Hepatic stellate cell (primary cell): ENCODE results near the gene CREG2.
"Not testable (repeated sequence)": the region's sequence is repeated elsewhere in the genome, so short reads cannot be mapped to it uniquely, and the experiment has no call there.

Experiments used
- DNase-seq: peaks from one replicate; pipeline ENCODE4 v3.0.0; 2011; ENCODE audit warnings: low spot score

The CREG2 gene

DNA sequence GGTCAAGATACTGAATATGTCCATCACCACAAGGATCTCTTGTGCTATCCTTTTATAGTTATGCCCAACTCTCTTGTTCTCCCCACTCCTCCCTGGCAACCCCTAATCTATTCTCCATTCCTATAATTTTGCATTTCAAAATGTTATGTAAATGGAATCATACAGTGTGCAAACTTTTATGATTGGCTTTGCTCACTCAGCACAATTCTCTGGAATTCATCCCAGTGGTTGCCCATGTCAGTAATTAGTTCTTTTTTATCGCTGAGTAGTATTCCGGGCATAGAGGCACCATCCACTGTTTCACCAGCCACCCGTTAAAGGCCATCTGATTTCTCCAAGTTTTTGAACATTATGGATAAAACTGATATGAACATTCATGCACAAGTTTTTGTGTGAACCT, 40.4 kb downstream of the CREG2 start:
- DNase-seq = no peak

DNA sequence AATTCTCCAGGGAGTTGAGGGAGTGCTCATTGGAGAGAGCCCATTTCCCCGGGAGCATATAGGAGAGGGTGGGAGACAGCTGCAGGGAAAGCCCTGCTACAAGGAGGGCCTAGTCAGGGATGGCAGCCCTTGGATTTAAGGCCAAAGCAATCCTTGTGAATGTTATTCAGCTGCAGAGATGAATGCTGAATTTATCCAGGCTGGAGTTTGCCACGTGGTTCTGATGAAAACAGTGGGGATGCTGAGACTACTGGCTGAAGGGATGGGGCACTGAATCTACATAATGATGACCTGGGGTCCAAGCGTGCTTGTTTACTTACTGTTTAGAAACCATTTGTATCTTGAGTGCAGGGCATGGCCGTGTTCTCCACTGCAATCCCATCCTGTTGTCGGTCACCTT, 43.2 kb downstream of the CREG2 start:
- DNase-seq = no peak

DNA sequence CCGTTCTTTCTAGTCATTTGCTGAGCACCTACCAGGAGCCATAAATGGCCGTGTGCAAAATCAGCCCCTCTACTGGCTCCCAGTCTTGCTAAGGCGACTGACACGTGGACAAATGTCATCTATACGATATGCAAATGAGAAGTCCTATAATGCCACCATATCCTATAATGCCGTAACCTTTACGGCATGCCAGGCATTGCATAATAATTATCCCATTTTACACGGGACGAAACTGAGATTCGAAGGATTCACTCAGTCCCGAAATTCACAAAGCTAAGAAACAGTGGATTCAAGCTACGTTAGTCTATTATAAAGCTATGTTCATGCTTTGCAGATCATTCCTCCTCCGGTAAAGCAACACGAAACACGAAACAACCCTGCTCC, 44.7 kb downstream of the CREG2 start:
- no peak for DNase-seq

DNA sequence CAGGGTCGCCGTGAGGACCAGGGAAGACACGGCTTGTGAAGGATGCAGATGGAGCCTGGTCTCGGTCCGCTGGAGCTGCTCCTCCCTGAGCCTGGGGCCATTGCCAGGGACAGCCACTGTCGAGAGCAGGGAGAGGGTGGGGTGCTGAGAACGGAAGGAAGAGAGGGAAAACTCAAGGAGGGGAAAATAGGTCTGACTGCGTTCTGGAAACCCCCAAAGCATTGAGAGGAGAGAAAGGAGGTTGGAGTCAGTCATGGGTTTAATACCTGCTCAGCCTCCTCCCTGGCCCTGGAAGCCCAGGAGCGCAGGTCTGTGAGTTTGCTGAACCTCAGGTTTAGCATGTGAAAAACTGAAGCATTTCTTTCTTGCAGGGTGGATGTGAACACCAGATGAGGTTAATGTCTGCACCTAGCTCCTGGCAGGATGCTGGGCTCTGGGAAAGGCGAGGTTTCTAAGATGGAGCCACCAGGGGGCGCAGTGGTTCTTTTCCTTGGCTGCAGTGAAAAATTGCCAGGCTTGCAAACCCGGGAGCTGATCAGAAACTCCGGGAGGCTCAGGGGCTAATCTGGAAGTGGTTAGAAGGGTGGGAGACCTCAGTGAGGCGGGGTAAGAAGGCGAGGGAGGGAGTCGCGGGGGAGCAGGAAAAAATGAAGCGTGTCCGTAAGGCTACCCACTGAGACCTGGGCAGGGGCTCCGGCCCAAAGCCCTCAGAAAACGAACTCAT, 45.2 kb downstream of the CREG2 start:
- DNase-seq = peak; percentile 82

DNA sequence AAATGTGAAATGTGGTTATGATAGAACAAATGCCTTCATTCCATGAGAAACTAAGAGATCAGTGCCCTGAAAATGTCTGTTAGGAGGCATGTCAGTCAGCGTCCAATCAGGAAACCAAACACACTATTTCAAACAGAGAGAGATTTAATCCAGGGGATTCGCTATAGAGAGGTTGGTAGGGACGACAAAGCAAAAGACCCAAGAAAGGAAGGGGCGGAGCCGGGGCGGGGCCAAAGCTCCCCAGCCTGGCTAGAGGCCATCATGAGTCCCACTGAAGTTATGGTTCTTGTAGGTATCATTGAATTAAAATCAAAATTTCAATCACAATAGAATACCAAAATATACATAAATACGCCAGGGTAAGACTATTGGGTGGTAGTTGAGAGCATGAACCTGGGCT, 45.9 kb downstream of the CREG2 start:
- no peak for DNase-seq

DNA sequence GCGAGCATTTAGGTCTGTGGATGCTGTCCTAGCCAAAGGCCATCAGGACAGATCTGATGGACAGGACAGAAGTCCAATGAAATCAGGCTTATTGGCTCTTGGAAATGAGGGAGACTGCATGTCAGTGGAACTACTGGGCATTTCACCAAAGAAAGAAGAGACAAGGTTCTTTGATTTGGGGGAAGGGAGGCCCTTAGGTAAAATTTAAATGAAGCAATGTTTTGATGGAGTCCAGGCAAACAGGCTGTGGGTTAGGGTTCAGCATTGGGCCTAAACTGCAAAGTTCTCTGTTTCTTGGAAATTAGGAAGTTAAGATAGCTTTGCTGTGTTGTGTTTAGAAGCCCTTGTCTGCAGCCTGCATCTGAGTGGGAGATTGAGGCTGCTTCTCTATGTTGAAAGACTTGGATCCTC, 47.2 kb downstream of the CREG2 start:
- no peak for DNase-seq

DNA sequence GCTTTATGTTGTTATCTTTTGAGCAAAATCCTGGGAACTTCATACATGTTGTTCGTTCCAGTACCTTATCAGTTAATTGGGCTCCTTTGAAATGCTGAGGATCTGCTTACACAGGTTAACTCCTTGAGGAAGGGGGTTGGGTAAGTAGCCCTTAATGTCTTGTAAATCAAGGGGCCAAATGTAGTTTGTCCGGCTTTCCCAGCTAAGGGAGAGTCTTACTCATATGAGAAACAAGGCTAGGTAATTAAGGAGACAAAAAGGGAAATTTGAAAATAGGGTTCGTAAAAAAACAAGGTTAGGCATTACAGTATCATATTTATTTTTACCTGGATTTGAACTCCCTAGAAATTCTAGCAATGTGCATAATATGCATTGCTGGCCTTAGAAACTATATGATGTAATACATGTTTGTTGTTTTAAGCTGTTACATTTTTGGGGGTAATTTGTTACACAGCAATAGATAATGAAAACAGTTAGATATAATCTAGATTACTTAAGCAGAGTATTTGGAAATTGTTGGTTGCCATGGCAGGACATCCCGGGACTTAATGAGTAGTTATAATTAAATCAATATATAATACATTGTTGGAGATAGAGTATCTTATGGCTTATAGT, 47.9 kb downstream of the CREG2 start:
- DNase-seq = no peak

DNA sequence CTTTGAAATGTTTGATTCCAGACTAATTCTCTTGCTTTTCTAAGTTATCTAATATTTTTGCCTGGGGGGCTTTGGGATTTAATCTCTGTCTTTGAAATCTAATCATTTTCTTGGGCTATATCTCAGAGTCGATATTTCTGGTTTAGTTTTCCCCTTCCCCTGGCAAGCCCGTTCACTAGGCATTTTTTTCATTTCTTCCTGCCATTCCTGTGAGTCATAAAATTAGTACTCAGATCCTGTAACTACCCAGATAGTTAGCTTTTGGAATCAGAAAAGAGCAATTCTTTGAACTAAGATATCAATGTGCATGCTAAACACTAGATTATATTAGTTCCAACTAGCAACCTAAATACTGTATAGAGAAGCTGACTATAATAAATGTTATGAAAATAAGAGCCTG, 49.4 kb downstream of the CREG2 start:
- peak; percentile 52 for DNase-seq

DNA sequence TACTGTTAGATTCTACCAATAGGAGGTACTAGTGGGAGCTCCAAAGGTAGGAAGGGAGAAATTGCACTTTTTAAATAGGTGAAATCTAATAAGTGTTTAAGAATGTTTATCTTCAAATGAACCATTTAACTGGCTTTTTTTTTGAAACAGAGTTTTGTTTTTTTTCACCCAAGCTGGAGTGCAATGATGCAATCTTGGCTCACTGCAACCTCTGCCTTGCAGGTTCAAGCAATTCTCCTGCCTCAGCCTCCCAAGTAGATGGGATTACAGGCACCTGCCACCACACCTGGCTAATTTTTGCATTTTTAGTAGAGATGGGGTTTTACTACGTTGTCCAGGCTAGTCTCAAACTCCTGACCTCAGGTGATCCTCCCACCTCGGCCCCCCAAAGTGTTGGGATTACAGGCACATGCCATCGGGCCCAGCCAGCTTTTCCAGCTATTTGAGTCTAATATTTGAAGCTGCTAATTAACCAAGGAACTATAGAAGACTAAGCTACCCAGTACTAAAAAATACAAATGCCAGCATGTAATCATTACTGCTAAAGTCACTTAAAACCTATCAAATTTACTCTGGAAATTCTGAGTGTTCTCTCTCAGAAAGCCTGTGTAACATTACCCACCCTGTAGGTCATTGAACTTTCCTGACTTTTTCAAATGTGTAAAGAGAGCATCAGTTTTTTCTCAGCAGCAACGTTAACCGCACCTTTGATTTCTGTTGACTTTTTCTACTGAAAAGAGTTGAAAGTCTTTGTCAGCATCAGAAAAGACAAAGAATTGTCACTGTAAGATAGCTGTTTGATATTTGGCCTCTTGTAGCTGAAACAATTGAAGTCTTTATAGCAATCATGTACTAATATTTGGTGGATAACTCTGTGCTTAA, 54.2 kb downstream of the CREG2 start:
- DNase-seq = no peak

DNA sequence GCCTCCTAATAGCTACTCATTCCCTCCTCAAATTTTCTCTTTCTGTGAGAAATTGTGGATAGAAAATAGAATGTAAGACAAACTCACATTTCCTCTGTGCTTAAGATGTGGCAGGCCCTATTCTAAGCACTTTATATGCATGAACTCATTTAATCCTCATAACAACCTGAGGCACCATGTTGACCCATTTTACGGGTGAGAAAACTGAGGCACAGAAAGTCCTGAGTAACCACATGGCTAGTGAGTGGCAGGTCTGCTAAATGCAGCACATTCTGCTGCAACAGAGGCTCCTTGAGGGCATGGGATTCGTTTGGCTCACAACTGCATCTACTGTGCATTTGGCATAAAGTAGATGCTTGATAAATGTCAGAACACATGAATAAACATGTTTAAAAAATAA, 56.1 kb downstream of the CREG2 start:
- DNase-seq = no peak

DNA sequence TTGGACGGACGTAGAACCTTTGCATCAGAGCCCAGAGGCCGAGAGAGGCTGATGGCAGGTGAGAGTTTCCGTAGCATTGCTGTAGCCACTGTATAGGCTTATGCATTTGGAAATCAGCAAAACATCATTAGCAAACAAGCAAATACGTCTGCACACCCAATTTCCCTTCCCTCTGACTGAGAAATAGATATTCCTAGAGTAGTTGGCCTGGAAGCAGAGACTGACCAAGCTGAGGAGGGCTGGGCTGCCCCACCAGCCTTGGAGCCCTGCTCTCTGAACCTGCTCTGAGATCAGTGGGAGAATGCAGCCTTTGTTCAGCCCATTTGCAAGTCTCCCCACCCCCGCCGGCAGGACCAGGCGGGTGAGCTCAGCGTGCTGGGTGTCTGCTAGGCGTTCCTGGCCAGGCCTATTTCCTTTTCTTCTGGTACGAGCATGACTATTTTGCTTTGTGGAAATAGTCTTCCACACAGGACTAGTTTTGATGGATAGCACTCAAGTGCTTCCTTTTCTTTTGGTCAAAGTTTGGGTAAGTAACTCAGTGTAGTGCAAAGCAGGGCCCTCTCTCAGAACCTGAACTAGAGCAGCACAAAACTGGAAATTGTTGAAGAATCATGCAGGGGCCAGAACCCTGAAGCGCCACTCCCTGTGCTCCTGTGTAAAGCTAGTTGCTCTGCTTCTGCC, 56.9 kb downstream of the CREG2 start:
- no peak for DNase-seq

DNA sequence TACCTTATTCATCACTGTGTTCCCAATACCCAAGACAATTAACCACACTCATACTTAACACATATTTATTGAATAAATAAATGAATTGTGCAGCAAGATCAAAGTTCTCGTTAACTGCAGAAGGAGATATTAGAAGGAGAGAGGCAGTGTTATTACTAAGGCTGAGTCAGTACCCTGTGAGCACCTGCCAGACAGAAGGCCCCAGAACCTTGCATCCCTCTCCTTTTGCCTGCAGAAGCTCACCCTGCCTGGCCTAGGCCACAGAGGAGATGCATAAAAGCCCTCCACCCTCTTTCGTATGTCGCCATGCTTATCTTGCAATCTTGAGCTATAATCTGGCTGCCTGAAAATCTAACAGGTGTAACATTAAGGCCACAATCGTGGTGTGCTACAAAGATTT, 58.3 kb downstream of the CREG2 start:
- no peak for DNase-seq

DNA sequence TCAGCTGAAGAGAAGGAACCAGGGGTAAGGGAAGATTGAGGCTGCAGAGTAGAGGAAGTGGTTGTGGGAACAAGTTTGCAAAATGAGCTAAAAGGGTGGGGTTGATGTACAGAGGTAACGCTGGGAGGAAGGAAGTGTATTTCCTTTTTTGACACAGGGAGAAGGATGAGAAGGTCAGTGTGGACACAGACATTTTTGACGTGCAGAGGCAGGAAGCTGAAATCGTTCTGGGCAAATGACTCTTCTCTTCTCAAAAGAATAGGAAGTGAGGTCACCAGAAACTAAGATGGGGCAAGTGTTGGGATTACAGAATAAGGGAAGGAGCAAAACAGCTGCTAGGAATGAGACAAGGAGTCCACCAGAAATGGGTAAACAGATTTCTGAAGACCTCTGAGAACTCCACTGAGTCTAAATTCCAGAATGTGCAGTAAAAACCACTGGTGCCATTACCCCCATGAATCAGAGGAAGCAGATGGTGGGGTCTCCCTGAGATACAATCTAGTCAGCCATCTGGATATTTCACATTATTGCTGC, 58.8 kb downstream of the CREG2 start:
- no peak for DNase-seq

DNA sequence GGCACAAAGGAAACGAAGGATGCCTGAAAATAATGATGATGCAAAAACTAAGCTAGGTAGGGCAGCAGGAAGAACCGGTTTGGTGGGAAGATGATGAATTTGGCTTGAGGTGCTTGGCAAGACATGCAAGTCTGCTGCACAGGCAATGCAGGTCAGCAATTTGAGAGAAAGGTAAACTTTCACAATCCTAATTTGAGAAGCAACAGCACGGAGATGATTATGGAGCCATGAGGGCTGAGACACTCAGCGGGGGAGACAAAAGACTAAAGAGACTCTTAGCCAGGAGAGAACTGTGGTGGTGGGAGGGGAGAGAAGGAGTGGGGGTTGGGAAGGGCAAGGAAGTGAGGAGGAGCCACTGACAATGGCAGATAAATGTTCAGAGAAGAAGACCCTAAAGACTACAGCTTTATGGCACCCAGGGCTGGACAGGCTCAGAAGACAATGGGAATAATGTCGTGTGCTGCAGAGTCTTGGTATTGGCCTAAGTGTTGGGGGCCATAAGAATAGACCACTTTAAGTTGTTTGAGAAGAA, 59.4 kb downstream of the CREG2 start:
- no peak for DNase-seq

DNA sequence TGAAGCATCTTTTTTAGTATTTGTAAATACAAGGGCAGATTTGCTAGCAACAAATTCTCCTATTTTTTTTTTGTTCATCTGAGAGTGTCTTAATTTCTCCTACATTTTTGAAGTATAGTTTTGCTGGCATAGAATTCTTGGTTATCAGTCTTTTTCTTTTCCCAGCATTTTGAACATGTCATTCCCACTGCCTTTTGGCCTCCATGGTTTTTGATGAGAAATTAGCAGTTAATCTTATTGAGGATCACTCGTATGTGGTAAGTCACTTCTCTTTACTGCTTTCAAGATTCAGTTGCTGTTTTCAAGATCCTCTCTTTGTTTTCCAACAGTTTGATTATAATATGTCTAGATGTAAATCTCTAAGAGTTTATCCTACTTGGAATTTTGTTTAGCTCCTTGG, 61.9 kb downstream of the CREG2 start:
- no peak for DNase-seq

DNA sequence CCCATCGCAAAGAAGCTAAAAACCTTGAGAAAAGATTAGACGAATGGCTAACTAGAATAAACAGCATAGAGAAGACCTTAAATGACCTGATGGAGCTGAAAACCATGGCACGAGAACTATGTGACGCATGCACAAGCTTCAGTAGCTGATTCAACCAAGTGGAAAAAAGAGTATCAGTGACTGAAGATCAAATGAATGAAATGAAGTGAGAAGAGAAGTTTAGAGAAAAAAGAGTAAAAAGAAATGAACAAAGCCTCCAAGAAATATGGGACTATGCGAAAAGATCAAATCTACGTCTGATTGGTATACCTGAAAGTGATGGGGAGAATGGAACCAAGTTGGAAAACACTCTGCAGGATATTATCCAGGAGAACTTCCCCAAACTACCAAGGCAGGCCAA, 70.7 kb downstream of the CREG2 start:
- not testable (repeated sequence) for DNase-seq

DNA sequence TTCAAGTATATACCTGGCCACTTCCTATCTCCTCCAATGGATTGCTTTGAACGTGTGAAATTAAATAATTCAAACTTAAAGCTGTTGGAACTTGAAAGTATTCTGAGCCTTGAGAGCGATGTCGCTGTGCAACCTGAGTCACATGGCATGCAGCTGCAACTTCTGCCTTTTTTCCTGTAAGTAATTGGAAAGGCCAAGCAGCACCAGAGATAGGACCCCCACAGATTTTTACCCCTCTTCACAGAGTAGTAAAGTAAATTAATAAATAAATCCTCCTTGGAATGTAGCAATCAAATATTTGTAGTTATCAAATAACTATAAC, 75.6 kb downstream of the CREG2 start:
- no peak for DNase-seq

DNA sequence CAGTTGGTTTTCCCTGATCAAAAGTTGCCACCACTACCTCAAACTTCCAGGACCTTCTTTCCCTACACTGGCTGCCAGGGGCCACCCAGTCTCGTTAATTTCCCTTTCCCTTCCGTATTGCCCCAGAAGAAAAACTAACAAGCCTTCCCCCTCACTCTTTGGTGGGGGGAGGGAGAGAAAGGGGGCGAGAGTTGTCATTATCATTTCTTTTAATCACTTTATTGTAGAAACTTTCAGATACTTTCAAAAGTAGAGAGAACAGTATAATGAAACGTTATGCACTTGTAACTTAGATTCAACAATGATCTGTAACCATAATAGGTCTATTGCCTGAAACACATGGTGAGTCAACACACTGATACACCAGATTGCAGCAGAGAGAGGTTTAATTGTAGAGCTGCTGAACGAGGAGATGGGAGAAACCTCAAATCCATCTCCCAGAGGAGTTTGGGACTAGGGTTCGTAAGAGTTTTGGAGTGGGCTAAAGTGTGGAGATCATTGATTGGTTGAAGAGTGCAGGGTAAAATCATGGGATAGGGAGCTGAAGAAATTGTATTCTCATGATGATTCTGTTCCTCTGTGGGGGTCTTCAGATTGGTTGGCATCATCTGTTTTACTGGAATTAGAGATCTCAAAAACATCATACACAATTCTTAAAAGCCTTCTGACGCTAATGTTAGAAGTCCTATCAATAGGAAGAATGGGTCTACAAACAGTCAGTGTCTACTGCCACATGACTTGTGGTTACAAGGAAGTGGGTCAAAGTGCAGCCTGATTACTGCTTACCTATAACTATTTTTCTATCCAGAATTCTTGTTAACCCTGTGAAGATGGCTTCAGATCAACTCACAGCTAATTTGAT, 76.2 kb downstream of the CREG2 start:
- DNase-seq = no peak

DNA sequence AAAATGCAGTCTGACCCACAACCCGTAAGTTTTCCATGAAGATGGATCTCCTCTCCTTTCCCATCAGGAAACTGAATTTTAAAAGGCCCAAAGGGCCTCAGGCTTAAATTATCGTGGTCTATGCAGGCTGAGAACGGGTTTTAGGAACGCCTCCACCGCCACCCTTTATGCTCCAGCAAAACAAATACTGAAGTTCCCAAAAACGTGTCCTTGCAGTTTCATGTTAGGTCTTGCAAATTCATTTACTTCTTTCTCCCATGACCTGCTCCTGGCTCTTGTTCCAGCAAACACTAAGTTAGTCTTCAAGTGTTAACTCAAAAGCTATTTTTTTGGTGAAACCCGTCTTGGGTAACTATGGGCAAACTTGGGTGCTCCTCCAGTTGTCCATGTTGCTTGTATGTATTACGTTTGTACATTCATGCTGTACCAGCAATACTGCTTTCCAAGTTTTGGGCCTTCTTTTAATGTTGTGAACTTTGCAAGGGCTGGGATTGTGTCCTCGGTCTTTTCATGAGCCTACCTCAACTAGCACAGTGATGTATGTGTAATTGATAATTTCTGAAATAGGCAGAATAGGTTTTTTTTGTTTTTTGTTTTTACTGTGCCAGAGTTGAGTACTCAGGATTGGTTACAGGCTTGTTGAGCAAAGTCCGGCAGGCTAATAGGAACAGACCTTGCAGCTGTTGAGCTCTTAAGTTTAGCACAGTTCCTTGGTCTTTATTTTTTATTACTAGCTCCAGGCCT, 77.0 kb downstream of the CREG2 start:
- no peak for DNase-seq

DNA sequence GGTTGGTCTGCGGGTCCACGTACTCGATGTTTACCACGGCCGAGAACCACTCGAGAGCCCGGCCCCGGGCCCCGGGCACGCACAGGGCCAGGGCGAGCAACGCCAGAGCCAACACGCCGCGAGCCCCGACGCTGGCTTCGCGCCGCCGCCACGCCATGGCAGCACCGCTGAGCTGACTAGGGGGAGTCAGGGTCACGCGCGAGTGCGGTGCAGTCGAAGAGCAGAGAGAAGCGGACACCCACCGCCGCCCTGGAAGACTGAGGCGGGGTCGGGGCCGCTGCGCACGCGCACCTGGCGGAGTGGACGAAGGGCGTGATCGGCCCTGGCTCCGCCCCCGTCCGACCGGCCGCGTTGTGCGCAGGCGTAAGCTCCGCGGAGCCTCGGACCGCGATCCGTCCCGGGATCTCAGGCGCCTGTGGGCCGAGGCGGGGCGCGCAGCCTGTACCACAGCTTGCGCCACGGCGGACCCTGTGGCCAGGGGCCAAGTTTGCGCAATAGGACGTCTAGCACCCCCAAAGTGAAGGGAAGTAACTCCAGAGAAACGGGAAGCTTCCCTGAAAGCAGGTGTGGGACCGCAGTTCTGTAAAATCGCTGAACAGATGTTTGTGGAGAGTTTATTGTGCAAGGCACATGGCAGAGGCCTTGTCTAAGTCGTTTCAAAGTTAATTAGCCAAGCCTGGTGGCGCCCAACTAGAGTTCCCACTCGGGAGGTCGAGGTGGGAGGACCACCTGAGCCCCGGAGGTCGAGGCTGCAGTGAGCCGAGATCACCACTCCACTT, 78.7 kb downstream of the CREG2 start, which contains the start of gene RNF149:
Gene RNF149, minus strand, starts transcription at position 270 of the 779 bp plus-strand sequence. Its CDS starts 113 bp downstream, at position 157.
- DNase-seq = peak; percentile 99
